NB4 (cell line): ENCODE results near the gene CFAP221.

Experiments
- DNase-seq: peaks from one replicate; pipeline ENCODE4 v3.0.0; 2010; ENCODE audit warnings: low read depth
- H3K4me3 ChIP-seq: one replicate; pipeline ENCODE4 v1.5.1; 2011; ENCODE audit warnings: mild to moderate bottlenecking, low read depth, low read length, moderate library complexity
- CTCF ChIP-seq: IDR thresholded peaks from one replicate; pipeline ENCODE4 v1.5.1; 2012; ENCODE audit warnings: low read depth, low read length
- MAX ChIP-seq: IDR thresholded peaks from 2 replicates; pipeline ENCODE4 v1.6.1; 2011; ENCODE audit warnings: low read depth, low read length
- MYC ChIP-seq: IDR thresholded peaks from 2 replicates; pipeline ENCODE4 v1.6.1; 2011; ENCODE audit warnings: low read depth, low read length
- POLR2A ChIP-seq: IDR thresholded peaks from 2 replicates; pipeline ENCODE4 v1.6.1; 2011; ENCODE audit warnings: mild to moderate bottlenecking; ENCODE audit not compliant: insufficient read length; ENCODE audit errors: extremely low read depth

Gene CFAP221

GRCh38 chr2:119694845-119695521, 150.7 kb downstream of the CFAP221 start:
- no peak overlapping the region for H3K4me3 ChIP-seq
- no peak for DNase-seq
- TF ChIP-seq POLR2A (no peak), MAX (no peak), MYC (no peak), CTCF (no peak)

GRCh38 chr2:119696005-119696404, 151.8 kb downstream of the CFAP221 start:
- TF ChIP-seq CTCF (no peak), MYC (no peak), POLR2A (no peak), MAX (no peak)
- DNase-seq: no peak
- H3K4me3 ChIP-seq: no peak overlapping the region

- TF ChIP-seq MAX (no peak), POLR2A (no peak), MYC (no peak), CTCF (no peak)
- DNase-seq: no peak
- no peak overlapping the region for H3K4me3 ChIP-seq
Observed at GRCh38 chr2:119696494-119697030, 152.3 kb downstream of the CFAP221 start.

- no peak overlapping the region for H3K4me3 ChIP-seq
- TF ChIP-seq MAX (no peak), MYC (no peak), CTCF (no peak), POLR2A (no peak)
- no peak for DNase-seq
Observed at GRCh38 chr2:119697290-119698020, 153.2 kb downstream of the CFAP221 start.

- no peak overlapping the region for H3K4me3 ChIP-seq
- DNase-seq: no peak
- no peak for TF ChIP-seq MYC
- TF ChIP-seq MAX: no peak
- no peak for TF ChIP-seq POLR2A
- TF ChIP-seq CTCF: no peak
Observed at GRCh38 chr2:119698246-119698645, 154.0 kb downstream of the CFAP221 start.
